Measurements from ENCODE around the gene CTSH.

The CTSH gene

DNA sequence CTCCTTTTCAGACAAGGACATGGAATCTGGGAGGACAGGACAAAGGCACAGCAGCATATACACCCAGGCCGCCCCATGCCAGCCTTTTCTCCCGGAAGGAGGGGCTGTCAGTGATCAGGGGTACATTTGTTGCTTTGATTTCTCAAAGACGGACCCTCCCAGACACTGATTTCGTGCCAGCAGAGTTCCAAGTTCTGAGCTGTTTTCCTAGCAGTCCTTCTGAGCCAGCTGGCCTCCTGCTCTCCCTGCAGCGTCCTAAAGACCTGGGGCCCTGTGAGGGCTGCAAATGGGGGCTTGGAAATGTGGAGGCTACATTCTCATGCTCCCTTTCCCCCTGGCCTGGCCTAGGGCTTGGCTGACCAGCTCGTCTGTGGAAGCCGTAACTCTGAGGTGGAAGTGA is 22.3 kb downstream of the CTSH start:
- TF ChIP-seq POLR2A (IDR thresholded peaks at IDR 0.05; ENCODE audit: extremely low read depth, insufficient read length) = no peak
- no peak for TF ChIP-seq CTCF (IDR thresholded peaks at IDR 0.05; ENCODE audit: low read depth, low read length)
- no peak for TF ChIP-seq MYC (IDR thresholded peaks at IDR 0.05; ENCODE audit: low read depth, low read length)
- TF ChIP-seq, protein P1, sequence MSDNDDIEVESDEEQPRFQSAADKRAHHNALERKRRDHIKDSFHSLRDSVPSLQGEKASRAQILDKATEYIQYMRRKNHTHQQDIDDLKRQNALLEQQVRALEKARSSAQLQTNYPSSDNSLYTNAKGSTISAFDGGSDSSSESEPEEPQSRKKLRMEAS (IDR thresholded peaks at IDR 0.05; ENCODE audit: low read depth, low read length) = no peak
- DNase-seq (ENCODE audit: low read depth) = no peak
- H3K4me3 ChIP-seq (ENCODE audit: low read depth, low read length) = no peak overlapping the region

DNA sequence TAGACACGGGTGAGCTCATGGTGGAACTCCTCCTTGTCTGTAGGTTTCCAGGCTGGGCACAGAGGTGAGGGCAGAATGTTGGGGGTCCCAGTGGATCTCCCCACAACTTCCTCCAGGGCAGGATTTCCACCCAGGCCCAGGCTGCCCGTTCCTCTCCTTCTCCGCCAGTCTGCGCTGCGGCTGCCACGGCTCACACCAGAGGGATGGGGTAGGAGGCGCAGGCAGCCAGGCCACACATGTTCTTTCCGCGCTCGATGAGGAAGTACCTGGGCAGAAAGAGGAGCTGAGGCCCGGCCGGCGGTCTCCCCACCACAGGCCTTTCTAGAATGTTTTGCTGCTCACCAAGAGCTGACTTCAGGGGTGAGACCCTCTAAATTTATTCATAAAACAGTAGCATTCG is 22.9 kb downstream of the CTSH start:
- H3K4me3 ChIP-seq (ENCODE audit: low read depth, low read length) = no peak overlapping the region
- TF ChIP-seq CTCF (IDR thresholded peaks at IDR 0.05; ENCODE audit: low read depth, low read length) (no peak), MYC (IDR thresholded peaks at IDR 0.05; ENCODE audit: low read depth, low read length) (no peak), POLR2A (IDR thresholded peaks at IDR 0.05; ENCODE audit: extremely low read depth, insufficient read length) (no peak)
- TF ChIP-seq, protein P1 (IDR thresholded peaks at IDR 0.05; ENCODE audit: low read depth, low read length) = no peak
- no peak for DNase-seq (ENCODE audit: low read depth)

DNA sequence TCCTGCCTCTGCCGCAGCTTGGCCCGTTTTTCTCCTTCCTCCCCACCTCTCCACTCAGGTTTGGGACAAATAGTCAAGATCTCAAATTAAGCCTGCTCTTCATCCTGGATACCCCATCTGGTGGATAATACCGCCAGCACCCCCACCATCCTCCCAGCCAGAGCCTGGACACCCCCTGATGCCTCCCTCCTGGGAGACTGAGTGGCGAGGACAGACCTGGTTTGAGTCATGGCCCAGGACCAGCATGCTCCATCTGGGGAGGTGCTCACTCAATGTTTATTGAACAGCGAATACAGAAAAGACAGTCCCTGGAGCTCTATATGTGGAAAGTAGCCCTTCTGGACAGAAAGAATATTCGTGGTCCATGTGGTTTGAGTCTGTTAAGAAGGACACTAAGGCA is 23.3 kb downstream of the CTSH start:
- DNase-seq (ENCODE audit: low read depth) = no peak
- no peak overlapping the region for H3K4me3 ChIP-seq (ENCODE audit: low read depth, low read length)
- TF ChIP-seq, protein P1 (IDR thresholded peaks at IDR 0.05; ENCODE audit: low read depth, low read length) = peak; percentile 46; the same call in 1 of the 2 replicates
- no peak for TF ChIP-seq POLR2A (IDR thresholded peaks at IDR 0.05; ENCODE audit: extremely low read depth, insufficient read length)
- no peak for TF ChIP-seq CTCF (IDR thresholded peaks at IDR 0.05; ENCODE audit: low read depth, low read length)
- TF ChIP-seq MYC (IDR thresholded peaks at IDR 0.05; ENCODE audit: low read depth, low read length) = no peak

DNA sequence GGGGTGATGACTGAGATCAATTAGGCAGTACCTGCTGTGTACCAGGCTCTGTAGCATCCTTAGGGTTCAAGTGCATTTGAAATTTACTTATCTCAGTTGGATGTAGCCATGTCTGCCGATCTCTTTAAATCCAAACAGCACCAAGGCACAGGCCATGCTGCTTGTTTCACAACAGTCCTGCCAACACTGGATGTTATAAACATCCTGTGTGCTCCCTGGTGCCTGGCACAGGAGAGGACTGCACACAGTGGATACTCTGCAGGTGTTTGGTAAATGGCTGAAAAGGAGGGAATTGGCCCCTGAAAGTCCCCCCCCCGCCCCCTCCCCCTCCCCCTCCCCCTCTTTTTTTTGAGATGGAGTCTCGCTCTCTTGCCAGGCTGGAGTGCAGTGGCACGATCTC is 27.0 kb downstream of the CTSH start:
- no peak for DNase-seq (ENCODE audit: low read depth)
- TF ChIP-seq POLR2A (IDR thresholded peaks at IDR 0.05; ENCODE audit: extremely low read depth, insufficient read length) = no peak
- TF ChIP-seq, protein P1 (IDR thresholded peaks at IDR 0.05; ENCODE audit: low read depth, low read length) = no peak
- TF ChIP-seq CTCF (IDR thresholded peaks at IDR 0.05; ENCODE audit: low read depth, low read length) = no peak
- TF ChIP-seq MYC (IDR thresholded peaks at IDR 0.05; ENCODE audit: low read depth, low read length) = no peak
- no peak overlapping the region for H3K4me3 ChIP-seq (ENCODE audit: low read depth, low read length)

- no peak overlapping the region for H3K4me3 ChIP-seq (ENCODE audit: low read depth, low read length)
- TF ChIP-seq, protein P1 (IDR thresholded peaks at IDR 0.05; ENCODE audit: low read depth, low read length) = no peak
- no peak for TF ChIP-seq MYC (IDR thresholded peaks at IDR 0.05; ENCODE audit: low read depth, low read length)
- TF ChIP-seq POLR2A (IDR thresholded peaks at IDR 0.05; ENCODE audit: extremely low read depth, insufficient read length) = no peak
- TF ChIP-seq CTCF (IDR thresholded peaks at IDR 0.05; ENCODE audit: low read depth, low read length) = no peak
- no peak for DNase-seq (ENCODE audit: low read depth)
Measured at GRCh38 chr15:78916088-78916487, 28.8 kb downstream of the CTSH start.

Data from NB4 (cell line).